H1 (cell line): ENCODE measurements around the gene KRTAP12-2. TPM values are rescaled to one million over a fixed set of nuclear protein-coding genes. Genes with fewer than 3 reads are reported as not detected.
A peak's percentile ranks its signal among the peaks of the same experiment; 100 is the strongest.

Experiments used
- CTCF ChIA-PET: fragments of 300-600 bp; sonication (Branson Sonifier 250); formaldehyde crosslinking; loops from one replicate; lab custom pipeline; 2021; ENCODE audit not compliant: partially characterized antibody; lab: Charles Lee
- POLR2A ChIA-PET: fragments of 300-600 bp; sonication (Branson Sonifier 250); formaldehyde crosslinking; loops from one replicate; lab custom pipeline; 2021; ENCODE audit warnings: inconsistent platforms; ENCODE audit not compliant: partially characterized antibody; lab: Charles Lee
- DNase-seq, 2 experiments: peaks; one replicate each; pipeline versions ENCODE4 v3.0.0 to v3.0.0-alpha.2; 2010 to 2022; ENCODE audit warnings: low spot score in 2 of 2, low read depth in 1 of 2, mixed read lengths in 1 of 2
- FAIRE-seq: peaks from 2 replicates; lab custom pipeline; 2011; peaks lifted over from hg19 to GRCh38; lab: Jason Lieb, UNC
- H2AFZ ChIP-seq: 2 replicates; pipeline ENCODE4 v1.8.1; 2012; ENCODE audit warnings: low read length, inconsistent platforms
- H2AK5ac ChIP-seq: 2 replicates; pipeline ENCODE4 v1.6.1; 2013; ENCODE audit warnings: low read depth, low read length
- H2BK120ac ChIP-seq: replicated peaks from 2 replicates; pipeline ENCODE3; 2013; ENCODE audit warnings: low read depth, low read length, inconsistent platforms
- H2BK12ac ChIP-seq: 2 replicates; pipeline ENCODE4 v1.6.1; 2013; ENCODE audit warnings: low read depth, low read length
- H2BK15ac ChIP-seq: 2 replicates; pipeline ENCODE4 v1.6.1; 2013; ENCODE audit warnings: low read length
- H2BK20ac ChIP-seq: 2 replicates; pipeline ENCODE4 v1.6.1; 2013; ENCODE audit warnings: low read length
- H2BK5ac ChIP-seq: 2 replicates; pipeline ENCODE4 v1.6.1; 2013; ENCODE audit warnings: low read depth, low read length
- H3K14ac ChIP-seq: 2 replicates; pipeline ENCODE4 v1.6.1; 2013; ENCODE audit warnings: inconsistent platforms; ENCODE audit not compliant: insufficient read length
- H3K18ac ChIP-seq: 2 replicates; pipeline ENCODE4 v1.6.1; 2013; ENCODE audit warnings: low read length; ENCODE audit errors: extremely low read depth
- H3K23ac ChIP-seq: 2 replicates; pipeline ENCODE4 v1.6.1; 2013; ENCODE audit warnings: inconsistent platforms; ENCODE audit not compliant: insufficient read length
- H3K23me2 ChIP-seq: 2 replicates; pipeline ENCODE4 v1.6.1; 2013; ENCODE audit warnings: low read depth, low read length
- H3K27ac ChIP-seq: 2 replicates; pipeline ENCODE4 v1.6.1; 2011; ENCODE audit warnings: low read depth, low read length, inconsistent platforms
- H3K27me3 ChIP-seq, 4 experiments: replicated peaks in 1 of 4; 1 replicate in 1 of 4; 2 replicates in 3 of 4; pipeline versions ENCODE4 v1.6.1 to v1.8.1; 2011 to 2013; ENCODE audit warnings: low read length in 3 of 4, mild to moderate bottlenecking in 3 of 4, inconsistent platforms in 2 of 4, mixed read lengths in 2 of 4, moderate library complexity in 1 of 4; ENCODE audit not compliant: control insufficient read depth in 3 of 4, insufficient read depth in 3 of 4; ENCODE audit errors: extremely low read depth in 1 of 4
- H3K36me3 ChIP-seq, 4 experiments: 2 replicates each; pipeline versions ENCODE4 v1.6.1 to v1.8.1; 2011 to 2013; ENCODE audit warnings: mild to moderate bottlenecking in 4 of 4, low read length in 3 of 4, moderate library complexity in 2 of 4, control low read depth in 1 of 4, inconsistent platforms in 1 of 4; ENCODE audit not compliant: insufficient read depth in 4 of 4, control insufficient read depth in 2 of 4
- H3K4ac ChIP-seq: replicated peaks from 2 replicates; pipeline ENCODE3; 2013; ENCODE audit warnings: low read length, low read depth, mixed read lengths, inconsistent platforms; ENCODE audit not compliant: insufficient read length
- H3K4me1 ChIP-seq, 4 experiments: replicated peaks in 1 of 4; 1 replicate in 1 of 4; 2 replicates in 3 of 4; pipeline versions ENCODE4 v1.6.1 to v1.8.1; 2011 to 2013; ENCODE audit warnings: low read length in 3 of 4, inconsistent platforms in 2 of 4, mixed read lengths in 1 of 4; ENCODE audit not compliant: insufficient read depth in 4 of 4, control insufficient read depth in 3 of 4
- H3K4me2 ChIP-seq, 2 experiments: 2 replicates each; pipeline versions ENCODE4 v1.6.1 to v1.8.1; 2011 to 2013; ENCODE audit warnings: low read depth in 2 of 2, low read length in 2 of 2, control low read depth in 1 of 2, inconsistent platforms in 1 of 2, mild to moderate bottlenecking in 1 of 2; ENCODE audit not compliant: insufficient read depth in 1 of 2
- H3K4me3 ChIP-seq, 4 experiments: fragments of 200-600, 300-600 bp in 1 of 4; sonication (generic), shearing (Covaris generic), sonication (Bioruptor Twin) in 1 of 4; 2 replicates each; pipeline versions ENCODE4 v1.5.1 to v1.8.1; 2011 to 2016; ENCODE audit warnings: low read length in 4 of 4, low read depth in 3 of 4, control low read depth in 2 of 4, inconsistent platforms in 2 of 4, mild to moderate bottlenecking in 2 of 4, mixed read lengths in 1 of 4, moderate library complexity in 1 of 4; ENCODE audit not compliant: insufficient read depth in 2 of 4; ENCODE audit errors: extremely low read depth in 1 of 4
- H3K56ac ChIP-seq: replicated peaks from 2 replicates; pipeline ENCODE3; 2013; ENCODE audit warnings: low read depth, mild to moderate bottlenecking, mixed read lengths, low read length, inconsistent platforms; ENCODE audit not compliant: insufficient read length
- H3K79me1 ChIP-seq: 2 replicates; pipeline ENCODE4 v1.6.1; 2013; ENCODE audit warnings: low read depth, low read length, control low read depth
- H3K79me2 ChIP-seq, 2 experiments: 2 replicates each; pipeline versions ENCODE4 v1.6.1 to v1.8.1; 2012 to 2013; ENCODE audit warnings: low read length in 2 of 2, mild to moderate bottlenecking in 2 of 2, inconsistent platforms in 1 of 2; ENCODE audit not compliant: insufficient read depth in 2 of 2, control insufficient read depth in 1 of 2
- H3K9ac ChIP-seq, 4 experiments: replicated peaks in 1 of 4; 1 replicate in 1 of 4; 2 replicates in 3 of 4; pipeline versions ENCODE4 v1.6.1 to v1.8.1; 2011 to 2013; ENCODE audit warnings: low read depth in 3 of 4, low read length in 3 of 4, control low read depth in 2 of 4, mild to moderate bottlenecking in 2 of 4, moderate library complexity in 2 of 4, inconsistent platforms in 1 of 4; ENCODE audit errors: extremely low read depth in 1 of 4
- H3K9me3 ChIP-seq, 2 experiments: 2 replicates each; pipeline versions ENCODE4 v1.6.1 to v1.8.1; 2012 to 2013; ENCODE audit warnings: mild to moderate bottlenecking in 2 of 2, moderate library complexity in 2 of 2, control low read depth in 1 of 2, inconsistent platforms in 1 of 2, low read depth in 1 of 2, low read length in 1 of 2, mixed read lengths in 1 of 2; ENCODE audit not compliant: insufficient read depth in 2 of 2
- H4K20me1 ChIP-seq, 2 experiments: replicated peaks in 1 of 2; 2 replicates each; pipeline versions ENCODE3 to v1.8.1; 2011 to 2013; ENCODE audit warnings: inconsistent platforms in 2 of 2, low read length in 2 of 2, mild to moderate bottlenecking in 1 of 2; ENCODE audit not compliant: insufficient read depth in 2 of 2, control insufficient read depth in 1 of 2
- H4K5ac ChIP-seq: 2 replicates; pipeline ENCODE4 v1.6.1; 2013; ENCODE audit warnings: low read length, low read depth, mixed read lengths, inconsistent platforms; ENCODE audit not compliant: insufficient read length
- H4K8ac ChIP-seq: 2 replicates; pipeline ENCODE4 v1.8.0; 2013; ENCODE audit warnings: mild to moderate bottlenecking, moderate library complexity, low read length, inconsistent platforms; ENCODE audit not compliant: insufficient read depth; ENCODE audit errors: extremely low read depth
- H4K91ac ChIP-seq: replicated peaks from 2 replicates; pipeline ENCODE3; 2013; ENCODE audit warnings: low read length, mixed read lengths, inconsistent platforms; ENCODE audit not compliant: insufficient read length
- ASH2L ChIP-seq: fragments of 200-600, 300-600 bp; sonication (generic); IDR thresholded peaks from one replicate; pipeline ENCODE4 v1.7.1; 2017; ENCODE audit warnings: low read length
- ATF2 ChIP-seq: IDR thresholded peaks from 2 replicates; pipeline ENCODE4 v1.6.1; 2012; ENCODE audit warnings: low read length, inconsistent platforms
- CREB1 ChIP-seq: IDR thresholded peaks from 2 replicates; pipeline ENCODE4 v1.6.1; 2012; ENCODE audit warnings: inconsistent platforms
- E2F6 ChIP-seq: IDR thresholded peaks from 2 replicates; pipeline ENCODE4 v1.6.1; 2012; ENCODE audit warnings: inconsistent platforms
- JUN ChIP-seq: IDR thresholded peaks from 2 replicates; pipeline ENCODE4 v1.6.1; 2011; ENCODE audit warnings: low read depth, mild to moderate bottlenecking, improper control_type of control experiment, low read length
- JUND ChIP-seq: IDR thresholded peaks from 2 replicates; pipeline ENCODE4 v1.6.1; 2011; ENCODE audit warnings: mild to moderate bottlenecking, improper control_type of control experiment, low read length
- NRF1 ChIP-seq: IDR thresholded peaks from 2 replicates; pipeline ENCODE4 v1.6.1; 2011; ENCODE audit warnings: mild to moderate bottlenecking, low read depth, low read length, improper control_type of control experiment
- POLR2AphosphoS5 ChIP-seq: IDR thresholded peaks from 2 replicates; pipeline ENCODE4 v1.6.1; 2011; ENCODE audit warnings: low read depth, low read length
- USF2 ChIP-seq: IDR thresholded peaks from 2 replicates; pipeline ENCODE4 v1.6.1; 2011; ENCODE audit warnings: low read length, improper control_type of control experiment
- WGBS, 2 experiments: shearing (Covaris generic) in 1 of 2; methylation state at CpG; one replicate each; pipeline versions ENCODE4 v1.1.6 to v1.1.7; 2013 to 2015; ENCODE audit warnings: low lambda C conversion rate in 2 of 2, mixed read lengths in 2 of 2, inconsistent platforms in 1 of 2, low coverage in 1 of 2, missing lambda C conversion rate in 1 of 2; ENCODE audit not compliant: insufficient replicate concordance in 2 of 2, insufficient coverage in 1 of 2, insufficient read length in 1 of 2; ENCODE audit errors: extremely low coverage in 1 of 2, missing lambda C conversion rate in 1 of 2; 5-methylcytosine and 5-hydroxymethylcytosine counted together
- polyA plus RNA-seq, 7 experiments: library from polyadenylated mRNA; depleted of rRNA in 3 of 7; stranded (reverse) in 5 of 7; unstranded in 2 of 7; fragments of >200 nt in 5 of 7; fragments of 200-250 nt in 2 of 7; gene quantifications; 1 replicate in 5 of 7; 2 replicates in 1 of 7; 4 replicates in 1 of 7; pipeline versions ENCODE4 v1.2.1 to v1.2.3, GENCODE V29; 2011 to 2013; ENCODE audit warnings: missing spikeins in 2 of 7, mixed read lengths in 2 of 7
- total RNA-seq: library from RNA; stranded (reverse); fragmentation: NEBNext Ultra II Directional; extraction: Animal tissue kit (Norgen Biotek cat#: 25700); gene quantifications from 2 replicates; pipeline ENCODE4 v1.2.1, GENCODE V29; 2021

Gene KRTAP12-2
- total and polyA plus RNA-seq, 2 of the 8 experiments (the other 6 are each of a cell fraction or from before 2014, with no cell fraction given): 0.50 TPM; not detected in 1

- Histone ChIP-seq H3K27me3 (peaks cover 24 to 60% (median 55%) of the 10 kb centered on the region in 4 experiments), H2BK15ac (peak overlapping the region; percentile 36; the same call in 1 of the 2 replicates), H3K23ac (no peak overlapping the region), H4K91ac (peak overlapping the region; percentile 47), H3K4ac (no peak overlapping the region), H2BK20ac (peak overlapping the region; percentile 82), H4K5ac (no peak overlapping the region), H2AK5ac (peak overlapping the region; percentile 45; the same call in 1 of the 2 replicates), H2BK120ac (no peak overlapping the region), H3K4me1 (peaks cover under 1 to 48% (median 36%) of the 10 kb centered on the region in 4 experiments), H4K8ac (no peak overlapping the region; the same call in 1 of the 2 replicates), H3K36me3 (no peaks in the 10 kb centered on the region), H2AFZ (no peak overlapping the region), H3K18ac (no peak overlapping the region), H2BK5ac (peak overlapping the region; percentile 85; the same call in 1 of the 2 replicates), H3K56ac (no peak overlapping the region), H3K79me2 (no peaks in the 10 kb centered on the region), H3K23me2 (peaks cover 30% of the 10 kb centered on the region), H3K9me3 (no peaks in the 10 kb centered on the region), H3K79me1 (no peaks in the 10 kb centered on the region), H3K14ac (no peak overlapping the region), H3K4me3 (no peak overlapping the region; a peak in 1 of 8 replicates), H3K27ac (no peak overlapping the region), H3K9ac (no peak overlapping the region), H2BK12ac (peak overlapping the region; percentile 89; the same call in 1 of the 2 replicates), H3K4me2 (peak overlapping the region; percentile 91 to 93; a peak in 2 of 4 replicates), H4K20me1 (no peaks in the 10 kb centered on the region)
- CTCF ChIA-PET: interaction anchor here (0.9 to 2.5 kb wide), 6 partner anchors 11 to 166 kb away, joined by 3 to 14 read pairs (median 4); no protein-coding TSS in a partner anchor
- POLR2A ChIA-PET: interaction anchor here (1.0 to 1.3 kb wide), 5 partner anchors 15 to 191 kb away, joined by 3 to 4 read pairs (median 3); partner anchors contain the start of genes KRTAP10-12 and UBE2G2
- 81% methylated on average over 9 of the region's 9 CpGs; no CpG with 5 or more reads in 1 of the 2 experiments for WGBS, 2 experiments
- FAIRE-seq: no peak
- DNase-seq: peak in 1 of 2 experiments; percentile 45
- no peak for TF ChIP-seq JUN
- no peak for TF ChIP-seq ATF2
- TF ChIP-seq ASH2L: no peak
- TF ChIP-seq JUND: no peak
- no peak for TF ChIP-seq USF2
- TF ChIP-seq POLR2AphosphoS5: no peak
- no peak for TF ChIP-seq E2F6
- TF ChIP-seq NRF1: no peak
- TF ChIP-seq CREB1: no peak
These were observed 46.4 kb upstream of the KRTAP12-2 start for GRCh38 chr21:44713130-44713529.
